HL-60/S4 treated with phorbol 12-myristate 13-acetate at 8.2 ng/mL for 4 days and 3 days (cell line): ENCODE measurements around the gene DNAH6.

Experiments
- in situ Hi-C: fragments of 300-500 bp; cut with MboI; formaldehyde crosslinking; loops from 2 replicates; pipeline ENCODE4 v1.15.0; 2022; ENCODE audit warnings: low sequenced_read_pairs

DNAH6 gene

DNA sequence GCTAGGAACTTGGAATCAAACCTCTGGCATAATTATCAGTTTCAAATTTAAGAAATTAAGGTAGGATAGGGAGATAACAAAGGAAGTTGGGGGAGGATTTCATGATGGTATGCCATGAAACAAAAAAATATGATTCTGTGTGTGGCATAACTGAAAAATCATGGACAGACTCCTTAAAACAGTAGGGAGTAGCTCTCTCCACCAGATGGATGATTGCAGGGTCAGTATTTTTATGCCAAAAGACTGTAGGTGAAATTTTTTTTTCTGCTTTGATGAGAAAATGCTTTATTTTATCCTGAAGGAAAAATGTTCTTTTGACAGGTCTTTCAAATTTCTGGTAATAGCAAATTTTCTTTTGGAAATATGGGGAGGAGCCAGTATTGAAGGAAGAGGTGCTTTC is 270.3 kb downstream of the DNAH6 start:
- in situ Hi-C loops: no loop called here

- in situ Hi-C loops: no loop called here
Observed at GRCh38 chr2:84788027-84788426, 271.7 kb downstream of the DNAH6 start.

DNA sequence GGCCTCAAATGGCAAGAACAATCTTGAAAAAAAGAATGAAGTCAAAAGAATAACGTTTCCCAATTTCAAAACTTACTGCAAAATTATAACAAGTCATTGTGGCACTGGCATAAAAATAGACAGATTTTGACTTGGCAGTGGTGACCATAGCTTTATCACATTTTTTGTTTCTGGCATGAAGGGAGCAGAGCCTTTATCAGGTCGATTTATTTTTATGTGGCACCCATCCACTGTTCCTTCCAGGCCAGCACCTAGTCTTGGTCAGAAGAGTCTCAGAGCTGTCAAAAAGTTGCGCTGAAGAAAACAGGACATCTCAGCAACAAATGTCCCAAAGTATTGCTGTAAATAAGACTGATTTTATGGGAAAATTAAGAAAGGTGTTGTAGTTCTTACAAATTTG is 272.2 kb downstream of the DNAH6 start:
- in situ Hi-C loops: no loop called here

DNA sequence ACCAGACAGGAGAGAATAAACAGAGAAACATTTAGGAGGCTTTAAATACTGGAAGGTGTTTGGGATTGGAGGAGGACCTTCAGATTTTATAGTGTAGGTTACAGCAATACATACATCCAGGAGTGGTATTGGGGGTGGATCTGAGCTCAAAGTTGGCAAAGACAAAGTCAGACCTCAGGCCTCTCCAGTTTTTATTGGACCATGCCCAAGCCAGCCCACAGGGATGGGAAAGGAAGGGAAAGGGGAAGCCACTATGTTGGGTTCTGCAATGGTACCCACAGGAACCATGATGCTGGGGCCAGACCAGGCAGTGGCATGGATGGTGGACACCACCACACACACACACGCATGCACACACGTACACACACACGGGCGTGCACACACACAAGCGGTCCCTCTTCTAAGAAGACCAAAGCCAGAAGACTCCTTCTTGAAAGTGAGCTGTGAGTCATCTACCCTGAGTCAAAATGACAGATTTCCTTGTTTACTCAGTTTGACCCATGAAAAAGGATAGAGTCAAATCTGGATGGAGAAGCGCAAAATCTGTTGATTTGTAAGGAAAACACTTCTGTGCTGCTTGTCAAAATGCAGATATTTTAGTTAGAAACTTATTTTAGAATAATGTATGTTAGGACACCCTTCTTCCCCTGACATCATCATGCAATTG is 276.7 kb downstream of the DNAH6 start:
- in situ Hi-C loops: no loop called here

GRCh38 chr2:84793641-84794040 is 277.3 kb downstream of the DNAH6 start:
- in situ Hi-C loops: no loop called here

DNA sequence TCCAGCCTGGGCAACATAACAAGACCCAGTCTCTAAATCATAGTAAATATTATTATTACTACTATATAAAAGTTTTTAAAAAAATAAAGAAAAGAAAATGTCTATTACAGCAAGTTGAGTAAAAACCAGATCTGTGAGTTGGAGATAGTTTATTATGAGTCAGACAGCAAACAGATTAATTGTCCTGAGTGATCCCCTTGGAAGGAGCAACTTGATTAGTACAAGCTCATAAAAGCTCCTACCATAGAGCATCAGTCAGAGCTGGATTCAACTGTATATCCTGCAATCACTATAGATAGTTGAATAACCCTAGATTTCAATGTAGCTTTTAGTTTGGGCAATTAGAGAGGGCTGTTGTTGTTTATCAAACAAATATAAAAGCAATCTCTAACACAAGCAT is 280.5 kb downstream of the DNAH6 start:
- in situ Hi-C loops: no loop called here

DNA sequence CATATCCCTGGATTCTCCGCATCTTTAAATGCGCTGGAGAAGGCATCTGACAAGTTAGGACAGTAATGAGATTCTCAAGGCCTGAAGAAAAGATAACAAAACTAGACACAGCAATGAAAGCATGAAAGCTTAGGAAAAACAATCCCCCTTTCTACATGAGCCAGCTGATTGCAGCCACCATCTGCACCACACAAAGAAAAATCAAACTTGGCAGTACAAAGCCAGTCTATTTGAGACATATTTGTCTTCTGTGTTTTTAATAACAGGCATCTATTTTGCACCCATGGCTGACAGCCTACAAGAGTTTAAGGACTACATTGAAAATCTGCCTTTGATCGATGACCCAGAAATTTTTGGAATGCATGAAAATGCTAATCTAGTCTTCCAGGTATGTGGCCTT is 281.0 kb downstream of the DNAH6 start:
- in situ Hi-C loops: no loop called here

GRCh38 chr2:84799772-84800171 is 283.5 kb downstream of the DNAH6 start:
- in situ Hi-C loops: no loop called here

DNA sequence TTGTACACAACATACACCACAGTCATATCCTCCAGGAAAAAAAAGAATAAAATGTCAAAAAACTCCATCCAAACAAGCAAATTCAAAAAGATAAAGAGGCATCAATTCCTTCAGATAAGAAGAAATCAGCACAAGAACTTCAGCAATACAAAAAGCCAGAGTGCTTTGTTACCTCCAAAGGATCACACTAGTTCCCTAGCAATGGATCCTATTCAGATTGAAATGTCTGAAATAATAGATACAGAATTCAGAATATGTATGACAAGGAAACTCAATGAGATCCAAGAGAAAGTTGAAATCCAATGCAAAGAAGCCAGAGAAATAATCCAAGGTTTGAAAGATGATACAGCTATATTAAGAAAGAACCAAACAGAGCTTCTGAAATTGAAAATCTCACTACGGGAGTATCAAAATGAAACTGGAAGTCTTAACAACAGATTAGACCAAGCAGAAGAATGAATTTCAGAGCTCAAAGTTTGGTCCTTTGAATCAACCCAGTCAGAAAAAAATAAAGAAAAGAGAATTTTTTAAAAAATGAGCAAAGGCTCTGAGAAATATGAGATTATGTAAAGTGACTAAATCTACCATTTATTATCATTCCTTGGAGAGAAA is 284.0 kb downstream of the DNAH6 start:
- in situ Hi-C loops: no loop called here

DNA sequence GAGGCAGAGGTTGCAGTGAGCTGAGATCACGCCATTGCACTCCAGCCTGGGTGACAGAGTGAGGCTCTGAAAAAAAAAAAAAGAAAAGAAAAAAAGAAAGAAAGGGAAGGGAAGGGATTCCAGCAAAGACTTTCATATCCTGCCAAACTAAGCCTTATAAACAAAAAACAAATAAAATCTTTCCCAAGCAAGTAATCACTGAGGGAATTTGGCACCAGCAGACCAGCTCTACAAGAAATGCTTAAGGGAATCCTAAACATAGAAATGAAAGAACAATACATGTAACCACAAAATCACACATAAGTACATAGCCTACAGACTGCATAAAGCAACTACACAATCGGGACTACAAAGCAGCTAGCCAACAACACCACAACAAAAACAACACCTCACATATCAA is 285.5 kb downstream of the DNAH6 start:
- in situ Hi-C loops: no loop called here

DNA sequence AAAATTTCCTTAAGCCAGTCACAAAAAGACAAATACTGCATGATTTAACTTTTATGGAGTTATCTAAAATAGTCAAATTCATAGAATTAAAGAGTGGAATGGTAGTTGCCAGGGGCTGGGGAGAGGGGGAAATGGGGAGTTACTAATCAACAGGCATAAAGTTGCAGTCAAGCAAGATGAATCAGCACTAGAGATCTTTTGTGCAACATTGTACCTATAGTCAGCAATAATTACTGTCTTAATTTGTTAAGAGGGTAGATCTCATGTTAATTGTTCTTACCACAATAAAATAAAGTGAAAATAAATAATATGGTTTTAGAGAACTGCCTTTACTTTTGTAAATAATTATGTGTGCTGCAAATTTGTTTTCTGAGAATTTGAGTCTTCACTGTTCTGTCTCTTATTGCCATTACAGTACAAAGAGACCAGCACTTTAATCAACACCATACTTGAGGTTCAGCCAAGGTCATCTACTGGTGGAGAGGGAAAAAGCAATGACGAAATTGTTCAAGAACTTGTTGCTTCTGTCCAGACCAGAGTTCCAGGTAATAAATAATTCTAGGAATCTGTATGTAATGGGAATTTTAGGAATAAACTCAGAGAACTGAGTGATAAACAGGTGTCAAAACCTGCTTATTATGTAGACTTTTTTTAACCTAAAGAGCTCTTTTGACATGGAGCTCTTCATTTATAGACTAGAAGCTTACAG is 289.1 kb downstream of the DNAH6 start:
- in situ Hi-C loops: no loop called here

DNA sequence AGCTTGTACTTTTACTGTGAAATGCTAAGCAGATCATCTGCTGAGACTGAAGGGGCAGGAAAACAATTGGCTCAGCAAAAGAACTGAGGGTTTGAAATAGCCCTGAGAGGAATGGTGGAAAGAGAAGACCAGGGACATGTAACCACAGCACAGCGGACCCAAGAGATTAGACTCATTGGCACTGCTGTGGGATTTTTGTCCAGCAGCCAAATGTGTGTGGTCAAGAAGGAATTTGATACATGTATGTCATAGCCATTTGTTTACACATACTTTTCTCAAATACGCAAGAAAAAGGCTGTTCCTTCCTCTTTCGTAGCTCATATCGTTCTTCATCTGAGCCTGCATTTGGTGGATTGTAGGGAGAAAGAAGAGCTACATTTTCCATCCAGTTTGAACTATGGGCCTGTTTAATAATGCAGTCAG is 290.8 kb downstream of the DNAH6 start:
- in situ Hi-C loops: no loop called here

- in situ Hi-C loops: no loop called here
Observed at GRCh38 chr2:84808279-84808678, 292.0 kb downstream of the DNAH6 start.

- in situ Hi-C loops: no loop called here
Observed at GRCh38 chr2:84811839-84812431, 295.6 kb downstream of the DNAH6 start.

DNA sequence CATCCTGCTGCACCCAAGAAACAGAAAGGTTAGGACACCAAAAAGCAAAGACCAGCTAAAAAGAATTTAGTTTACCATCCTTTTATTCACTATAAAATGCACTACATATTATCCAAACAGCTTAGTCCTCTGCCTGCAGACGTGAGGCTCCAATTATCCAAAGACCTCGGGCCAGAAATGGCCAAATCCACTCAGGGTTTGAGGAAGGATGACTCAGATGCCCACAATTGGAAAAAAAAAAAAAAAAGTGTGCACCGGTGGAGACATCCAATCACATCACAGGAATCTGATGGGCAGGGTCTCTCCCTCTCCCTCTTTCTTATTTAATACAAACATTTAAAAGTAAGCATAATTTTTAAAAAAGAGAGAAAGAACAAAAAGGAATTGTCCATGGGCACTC is 298.8 kb downstream of the DNAH6 start:
- in situ Hi-C loops: no loop called here

- in situ Hi-C loops: no loop called here
Observed at GRCh38 chr2:84816426-84817026, 300.2 kb downstream of the DNAH6 start.

- in situ Hi-C loops: no loop called here
Observed at GRCh38 chr2:84817239-84817655, 300.9 kb downstream of the DNAH6 start.

DNA sequence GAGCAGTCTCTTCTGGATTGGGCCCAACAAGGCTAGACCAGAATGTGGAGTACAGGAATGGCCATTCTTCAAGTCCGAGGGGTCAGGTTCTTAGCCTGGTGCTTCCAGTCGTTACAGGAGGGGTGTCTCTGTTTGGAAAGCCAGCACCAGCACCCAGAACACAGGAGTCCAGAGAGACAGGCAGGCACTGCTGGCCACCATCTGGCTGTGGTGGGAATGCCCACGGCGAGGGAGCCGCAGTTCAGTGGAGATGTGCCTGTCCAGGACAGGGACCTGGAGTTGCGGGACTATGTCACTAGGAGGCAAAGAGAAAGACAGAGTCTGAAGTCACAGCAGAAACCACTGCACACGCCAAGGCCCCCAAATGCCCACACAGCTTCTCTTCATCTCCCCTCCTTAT is 305.5 kb downstream of the DNAH6 start:
- in situ Hi-C loops: no loop called here

- in situ Hi-C loops: no loop called here
Observed at GRCh38 chr2:84823229-84823628, 306.9 kb downstream of the DNAH6 start.

DNA sequence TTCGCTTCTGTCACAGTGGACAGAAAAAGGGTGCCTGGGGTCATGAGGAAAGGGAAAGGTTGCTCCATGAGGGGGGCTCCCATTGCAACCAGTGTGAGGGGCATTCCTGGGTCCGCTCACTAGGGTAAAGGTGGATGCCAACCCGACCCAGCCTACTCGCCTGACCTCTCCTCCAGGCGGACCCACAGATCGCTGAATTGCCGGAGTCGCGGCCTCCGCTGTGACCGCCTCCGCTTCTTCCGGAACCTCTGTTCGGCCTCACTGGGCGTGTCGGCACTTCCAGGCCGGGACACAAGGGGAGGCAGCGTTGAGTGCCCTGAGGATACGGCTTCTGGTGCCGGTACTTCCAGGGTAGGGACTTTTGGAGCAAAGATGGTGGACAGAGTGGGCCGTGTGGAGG is 307.5 kb downstream of the DNAH6 start:
- in situ Hi-C loops: no loop called here

DNA sequence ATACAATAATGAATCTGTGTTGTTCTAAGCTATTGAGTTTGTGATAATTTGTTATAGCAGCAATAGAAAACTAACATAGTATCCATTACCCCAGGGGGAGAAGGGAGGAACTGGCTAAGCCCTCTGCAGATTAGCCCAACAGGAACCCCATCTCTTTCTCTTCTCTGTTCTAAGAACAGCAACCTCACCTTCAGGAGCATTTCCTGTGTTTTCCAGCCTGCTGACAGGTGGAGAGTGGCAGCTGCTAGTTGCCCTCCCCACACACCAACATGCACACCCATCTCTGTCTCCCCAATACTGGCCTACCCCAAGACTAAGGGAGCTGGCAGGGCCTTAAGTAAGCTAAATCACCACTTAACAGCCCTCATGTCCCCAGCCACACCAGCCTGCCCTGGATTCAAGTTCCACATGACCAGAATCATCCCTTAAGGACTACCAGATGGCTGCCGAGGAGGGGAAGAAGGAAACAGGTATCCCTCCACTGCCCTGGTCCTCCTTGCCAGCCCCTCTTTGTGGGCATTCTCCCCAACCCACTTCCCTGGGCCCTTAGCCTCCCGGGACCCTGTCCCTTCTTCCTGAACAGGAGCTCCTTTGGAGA is 311.8 kb downstream of the DNAH6 start:
- in situ Hi-C loops: no loop called here
